GM19023 (cell line): ENCODE results near the gene COPS3.

Source experiments
- ATAC-seq: cut with Tn5 transposase; IDR thresholded peaks from one replicate; pipeline ENCODE4 v1.9.1; 2021; ENCODE audit warnings: mild to moderate bottlenecking, moderate library complexity; ENCODE audit not compliant: unreplicated experiment

Gene COPS3

GRCh38 chr17:17246879-17247278 lies 34.2 kb downstream of the COPS3 start:
- no peak for ATAC-seq

- no peak for ATAC-seq
Observed at GRCh38 chr17:17243163-17243562, 37.9 kb downstream of the COPS3 start.

- no peak for ATAC-seq
Observed at GRCh38 chr17:17242246-17242645, 38.8 kb downstream of the COPS3 start.

GRCh38 chr17:17241656-17242055 lies 39.4 kb downstream of the COPS3 start:
- no peak for ATAC-seq

- no peak for ATAC-seq
Observed at GRCh38 chr17:17239832-17240231, 41.2 kb downstream of the COPS3 start.

GRCh38 chr17:17237026-17237799 lies 43.8 kb downstream of the COPS3 start, which contains the start of gene FLCN:
TSS of gene FLCN (minus strand) at chr17:17237168. CDS start at chr17:17228137, 9,031 bp downstream.
- ATAC-seq, result peak; percentile 88

GRCh38 chr17:17236295-17237025 lies 44.6 kb downstream of the COPS3 start:
- no peak for ATAC-seq

- ATAC-seq, result no peak
Observed at GRCh38 chr17:17235212-17236174, 45.6 kb downstream of the COPS3 start.

GRCh38 chr17:17232303-17232621 lies 48.8 kb downstream of the COPS3 start:
- ATAC-seq, result no peak

- no peak for ATAC-seq
Observed at GRCh38 chr17:17231621-17232302, 49.3 kb downstream of the COPS3 start.

- ATAC-seq, result no peak
Observed at GRCh38 chr17:17229416-17230384, 51.3 kb downstream of the COPS3 start.

GRCh38 chr17:17228521-17229279 lies 52.3 kb downstream of the COPS3 start:
- no peak for ATAC-seq

- no peak for ATAC-seq
Observed at GRCh38 chr17:17227608-17228520, 53.2 kb downstream of the COPS3 start.

GRCh38 chr17:17226451-17227265 lies 54.4 kb downstream of the COPS3 start:
- ATAC-seq, result no peak

- ATAC-seq, result no peak
Observed at GRCh38 chr17:17225901-17226300, 55.1 kb downstream of the COPS3 start.

GRCh38 chr17:17224137-17224536 lies 56.9 kb downstream of the COPS3 start:
- no peak for ATAC-seq

- no peak for ATAC-seq
Observed at GRCh38 chr17:17223736-17224135, 57.3 kb downstream of the COPS3 start.
